ENCODE results near the gene KAT8.
"Not testable (repeated sequence)": the region's sequence is repeated elsewhere in the genome, so short reads cannot be mapped to it uniquely, and the experiment has no call there.

Gene KAT8

GRCh38 chr16:31150976-31151375 is 33.5 kb downstream of the KAT8 start:
- not testable (repeated sequence) for DNase-seq

- peak; percentile 73 for DNase-seq
Observed at GRCh38 chr16:31157136-31157535, 39.7 kb downstream of the KAT8 start.

- DNase-seq: no peak
Observed at GRCh38 chr16:31167315-31167714, 49.9 kb downstream of the KAT8 start.

- no peak for DNase-seq
Observed at GRCh38 chr16:31168848-31169247, 51.4 kb downstream of the KAT8 start.

GRCh38 chr16:31170048-31170447 is 52.6 kb downstream of the KAT8 start:
- DNase-seq: not testable (repeated sequence)

- DNase-seq: peak; percentile 69
Observed at GRCh38 chr16:31177136-31177535, 59.7 kb downstream of the KAT8 start.

GRCh38 chr16:31179219-31179746 is 61.8 kb downstream of the KAT8 start:
- DNase-seq: no peak

GRCh38 chr16:31179747-31180459 is 62.4 kb downstream of the KAT8 start, which contains the start of gene FUS:
TSS of gene FUS (plus strand) at chr16:31180139. CDS start at chr16:31180215, 76 bp downstream.
- DNase-seq: peak; percentile 98
